SW 1271 (cell line): ENCODE data around the gene ZRSR2.
"Not testable (repeated sequence)": the region's sequence is repeated elsewhere in the genome, so short reads cannot be mapped to it uniquely, and the experiment has no call there.

Experiments
- DNase-seq, 2 experiments: peaks; one replicate each; lab custom pipeline; 2025; lab: John Stamatoyannopoulos, UW

Gene ZRSR2, protein sequence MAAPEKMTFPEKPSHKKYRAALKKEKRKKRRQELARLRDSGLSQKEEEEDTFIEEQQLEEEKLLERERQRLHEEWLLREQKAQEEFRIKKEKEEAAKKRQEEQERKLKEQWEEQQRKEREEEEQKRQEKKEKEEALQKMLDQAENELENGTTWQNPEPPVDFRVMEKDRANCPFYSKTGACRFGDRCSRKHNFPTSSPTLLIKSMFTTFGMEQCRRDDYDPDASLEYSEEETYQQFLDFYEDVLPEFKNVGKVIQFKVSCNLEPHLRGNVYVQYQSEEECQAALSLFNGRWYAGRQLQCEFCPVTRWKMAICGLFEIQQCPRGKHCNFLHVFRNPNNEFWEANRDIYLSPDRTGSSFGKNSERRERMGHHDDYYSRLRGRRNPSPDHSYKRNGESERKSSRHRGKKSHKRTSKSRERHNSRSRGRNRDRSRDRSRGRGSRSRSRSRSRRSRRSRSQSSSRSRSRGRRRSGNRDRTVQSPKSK

GRCh38 chrX:15789979-15790768 is at the start of gene ZRSR2:
TSS of gene ZRSR2 (plus strand) at chrX:15790484. CDS start at chrX:15790496, 12 bp downstream.
- DNase-seq: peak; percentile 11 to 39

GRCh38 chrX:15744181-15744867 is 46.0 kb upstream of the ZRSR2 start:
- DNase-seq: no peak

- DNase-seq: no peak
These were observed 45.1 kb upstream of the ZRSR2 start for GRCh38 chrX:15745179-15745578.

- not testable (repeated sequence) for DNase-seq
These were observed 43.6 kb upstream of the ZRSR2 start for GRCh38 chrX:15746651-15747050.

DNA sequence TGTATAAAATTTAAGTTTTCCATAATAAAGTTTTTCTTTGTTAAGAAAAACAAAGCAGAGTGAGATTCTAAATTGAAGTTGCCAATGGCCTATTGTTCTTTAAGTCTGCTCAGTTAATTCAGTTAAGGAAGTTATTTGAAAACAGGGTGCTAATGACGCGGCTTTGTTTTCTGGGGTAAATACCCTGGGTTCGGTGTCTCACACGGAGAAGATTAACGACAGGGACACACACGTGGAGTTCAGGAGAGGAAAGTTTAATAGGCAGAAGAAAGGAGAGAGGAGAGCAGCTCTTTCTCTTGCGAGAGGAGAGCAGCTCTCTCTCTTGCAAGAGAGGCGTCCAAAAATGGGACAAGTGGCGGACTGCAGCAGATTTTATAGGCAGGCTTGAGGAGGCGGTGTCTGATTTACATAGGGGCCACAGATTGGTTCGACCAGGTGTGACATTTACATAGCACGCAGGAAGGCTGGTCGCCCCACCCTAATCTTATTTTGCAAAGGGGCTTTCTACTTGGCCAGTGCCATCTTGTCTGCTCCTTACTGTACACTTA is 42.6 kb upstream of the ZRSR2 start:
- no peak for DNase-seq

GRCh38 chrX:15748841-15749240 is 41.4 kb upstream of the ZRSR2 start:
- DNase-seq: no peak

DNA sequence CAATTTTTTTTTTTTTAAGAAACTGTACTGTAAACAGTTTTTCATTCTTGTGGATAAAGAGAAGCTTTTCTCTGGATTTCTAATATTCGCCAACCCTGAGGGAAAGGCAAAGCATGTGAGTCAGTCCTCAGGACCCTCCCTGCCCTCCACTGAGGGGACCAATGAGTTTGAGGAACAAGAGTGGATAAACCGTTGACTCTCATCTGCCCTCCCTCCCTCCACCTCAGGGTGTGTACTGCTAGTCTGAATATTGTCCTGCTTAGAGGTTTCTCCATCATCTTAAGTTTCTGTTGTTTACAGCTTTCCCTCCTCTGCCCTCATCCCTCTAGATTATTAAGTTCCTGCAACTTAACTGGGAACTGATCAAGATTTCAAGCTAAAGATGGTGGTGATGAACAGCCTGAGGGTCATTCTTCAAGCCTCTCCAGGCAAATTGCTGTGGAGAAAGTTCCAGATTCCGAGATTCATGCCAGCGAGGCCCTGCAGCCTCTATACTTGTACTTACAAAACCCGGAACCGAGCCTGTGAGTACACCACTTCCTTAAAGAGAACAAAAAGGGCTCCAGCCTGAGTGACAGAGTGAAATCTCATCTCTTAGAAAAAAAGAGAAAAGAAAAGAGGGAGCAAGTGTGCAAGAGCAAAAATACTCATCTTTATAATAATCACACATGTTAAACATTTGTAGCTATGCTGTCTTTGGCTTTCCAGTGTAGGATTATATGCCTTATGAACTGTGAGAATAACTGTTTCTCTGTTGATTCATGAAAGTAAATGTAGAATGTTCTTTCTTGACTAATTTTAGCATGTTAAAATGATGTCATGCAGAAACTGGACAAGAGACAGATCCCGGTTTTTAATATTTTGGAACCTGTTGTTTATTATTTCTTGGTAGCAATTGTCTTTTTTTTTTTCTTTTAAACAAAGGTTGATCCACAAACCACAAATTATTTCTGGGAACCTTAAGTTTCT is 40.4 kb upstream of the ZRSR2 start:
- DNase-seq: no peak

DNA sequence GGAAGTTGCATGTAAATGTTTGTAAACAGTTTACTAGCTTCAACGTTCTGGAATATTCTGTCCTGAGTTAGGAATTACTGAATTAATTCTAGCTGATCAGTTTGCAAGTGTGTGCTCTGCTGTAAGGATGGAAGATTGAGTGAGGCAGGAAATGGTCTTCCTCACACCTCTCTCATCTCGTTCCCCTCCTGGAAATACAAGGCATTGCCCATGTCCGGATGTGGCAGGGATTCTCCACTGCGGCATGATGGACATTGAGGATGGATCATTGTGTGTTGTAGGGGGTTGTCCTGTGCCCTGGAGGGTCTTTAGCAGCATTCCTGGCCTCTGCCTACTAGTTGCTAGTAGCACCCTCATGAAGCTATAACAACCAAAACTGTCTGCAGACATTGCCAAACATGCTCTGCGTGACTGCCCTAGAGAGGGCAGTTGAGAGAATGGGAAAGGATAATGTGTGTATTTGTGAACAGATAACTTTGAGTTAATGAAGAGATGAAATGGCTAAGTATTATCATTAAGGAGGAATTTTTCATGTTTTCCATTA is 39.6 kb upstream of the ZRSR2 start:
- DNase-seq: no peak

DNA sequence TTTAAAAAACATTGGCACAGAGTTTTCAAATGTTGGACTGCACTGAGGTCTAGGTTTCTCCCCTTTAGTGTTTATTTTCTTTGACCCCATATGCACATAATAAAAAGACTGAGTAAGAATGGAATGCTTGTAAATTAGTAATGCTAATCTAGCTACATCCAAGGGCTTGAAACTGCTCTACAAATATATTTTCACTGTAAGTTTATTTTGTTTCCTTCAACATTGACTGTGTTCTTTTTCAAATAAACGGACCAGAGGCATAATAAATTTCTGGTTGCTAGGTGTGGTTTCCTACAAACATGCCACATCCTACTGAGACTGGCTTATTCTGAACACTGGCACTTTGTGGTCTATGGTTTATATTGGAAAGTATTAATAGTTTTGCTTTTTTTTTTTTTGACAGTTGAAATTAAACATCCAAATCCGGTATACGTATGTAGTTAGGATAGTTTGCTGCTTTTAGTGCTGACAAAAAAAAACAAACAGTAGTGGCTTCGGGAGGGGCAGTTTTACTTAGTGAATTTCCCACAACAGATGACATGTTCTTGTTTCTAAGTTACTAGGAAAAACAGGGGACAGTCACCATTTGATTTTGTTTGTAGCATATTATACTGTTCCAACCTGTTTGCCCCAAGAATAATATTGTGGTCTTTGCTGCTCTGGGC is 39.0 kb upstream of the ZRSR2 start:
- DNase-seq: no peak

DNA sequence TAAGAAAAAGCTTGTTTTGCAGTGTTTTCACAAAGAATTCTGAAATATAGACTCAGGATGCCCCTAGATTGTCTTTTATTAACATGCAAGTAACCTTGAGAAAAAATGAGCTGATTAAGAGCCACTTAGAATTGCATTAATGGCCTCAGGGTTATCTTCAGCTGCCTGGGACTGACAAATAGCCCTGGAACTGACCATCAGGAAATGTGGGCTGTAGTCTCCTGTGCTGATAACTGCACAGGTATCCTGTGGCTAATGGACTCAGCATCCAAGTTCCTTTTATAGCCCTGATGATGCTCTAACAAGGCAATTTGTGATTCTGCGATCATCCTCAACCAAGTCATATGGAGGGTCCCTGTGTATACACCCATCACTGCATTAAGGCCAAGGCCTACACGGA is 35.2 kb upstream of the ZRSR2 start:
- no peak for DNase-seq

DNA sequence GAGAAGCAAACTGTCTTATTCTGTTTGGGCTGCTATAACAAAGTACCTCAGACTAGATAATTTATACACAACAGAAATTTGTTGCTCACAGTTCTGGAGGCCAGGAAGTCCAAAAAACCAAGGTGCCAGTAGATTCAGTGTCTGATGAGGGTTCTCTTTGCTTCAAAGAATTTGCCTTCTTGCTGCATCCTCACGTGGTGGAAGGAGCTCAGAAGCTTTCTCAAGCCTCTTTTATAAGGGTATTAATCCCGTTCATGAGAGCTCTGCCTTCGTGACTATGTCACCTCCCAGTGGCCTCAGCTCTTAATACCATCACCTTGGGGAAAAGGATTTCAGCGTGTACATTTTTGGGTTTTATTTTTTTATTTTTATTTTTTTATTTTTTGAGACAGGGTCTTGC is 32.1 kb upstream of the ZRSR2 start:
- DNase-seq: no peak

- not testable (repeated sequence) for DNase-seq
These were observed 30.4 kb upstream of the ZRSR2 start for GRCh38 chrX:15759886-15760285.

- DNase-seq: no peak
These were observed 28.6 kb upstream of the ZRSR2 start for GRCh38 chrX:15761564-15762191.

DNA sequence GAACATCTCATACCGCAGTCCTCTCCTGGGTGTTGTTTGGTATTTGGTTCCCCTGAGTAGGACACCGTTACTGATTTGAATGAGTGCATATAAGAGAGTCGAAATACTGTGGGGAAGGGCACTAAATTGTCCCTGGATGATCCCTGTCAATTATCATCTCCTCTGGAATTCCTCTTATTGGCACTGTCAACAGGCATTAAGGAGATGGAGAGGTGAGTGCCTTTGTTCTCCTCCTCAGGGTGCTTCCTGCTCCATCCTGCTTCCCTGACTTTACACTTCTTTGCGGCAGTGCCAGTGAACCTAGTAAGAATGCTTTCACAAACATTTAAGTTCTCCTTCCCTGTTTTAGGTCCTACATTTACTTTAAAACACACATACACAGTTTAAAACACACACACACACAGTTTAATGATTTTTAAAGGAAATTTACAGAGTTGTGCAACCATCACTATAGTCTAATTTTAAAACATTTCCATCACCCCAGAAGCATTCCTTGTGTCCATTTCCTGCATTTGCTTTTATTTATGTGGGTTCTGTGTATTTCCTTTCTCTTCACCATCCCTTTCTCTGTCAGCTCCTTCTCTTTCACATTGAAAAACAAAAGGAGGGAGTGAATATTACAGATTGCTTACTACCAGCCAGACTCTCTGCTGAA is 20.9 kb upstream of the ZRSR2 start:
- DNase-seq: no peak

DNA sequence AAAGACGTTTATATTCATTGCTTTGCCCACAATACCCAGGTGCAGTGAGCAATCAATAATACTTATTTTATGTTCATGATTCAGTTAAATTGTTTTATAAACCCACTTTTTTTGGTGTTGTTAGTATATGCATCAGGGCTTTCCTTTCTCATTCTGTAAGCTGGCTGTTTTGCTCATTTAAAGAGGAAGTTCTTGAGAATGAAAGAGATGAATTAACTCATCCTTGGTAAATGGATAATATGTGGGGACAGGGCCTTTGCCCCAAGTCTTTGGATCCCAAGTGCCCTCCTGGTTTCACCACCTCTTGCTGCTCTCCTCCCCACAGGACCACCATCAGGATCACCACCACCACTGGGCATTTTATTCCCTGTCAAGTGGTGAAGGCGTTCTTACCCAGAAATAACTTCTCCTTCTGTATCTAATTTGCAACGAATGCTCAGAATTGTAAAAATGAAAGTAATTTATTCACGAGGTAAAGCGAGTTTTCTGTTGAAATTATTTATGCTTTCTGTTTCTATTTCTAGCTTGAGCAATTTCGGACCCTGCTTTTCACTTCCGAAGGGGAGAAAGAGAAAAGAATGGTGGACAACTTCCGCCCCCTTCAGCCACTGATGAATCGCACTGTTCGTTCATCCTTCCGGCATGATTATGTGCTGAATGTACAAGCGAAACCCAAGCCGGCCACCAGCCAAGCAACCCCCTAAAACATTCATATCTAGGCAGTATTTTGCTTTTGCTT is 8.2 kb upstream of the ZRSR2 start:
- DNase-seq: no peak

GRCh38 chrX:15785176-15785750 is 5.0 kb upstream of the ZRSR2 start:
- no peak for DNase-seq

GRCh38 chrX:15786915-15787314 is 3.4 kb upstream of the ZRSR2 start:
- no peak for DNase-seq

DNA sequence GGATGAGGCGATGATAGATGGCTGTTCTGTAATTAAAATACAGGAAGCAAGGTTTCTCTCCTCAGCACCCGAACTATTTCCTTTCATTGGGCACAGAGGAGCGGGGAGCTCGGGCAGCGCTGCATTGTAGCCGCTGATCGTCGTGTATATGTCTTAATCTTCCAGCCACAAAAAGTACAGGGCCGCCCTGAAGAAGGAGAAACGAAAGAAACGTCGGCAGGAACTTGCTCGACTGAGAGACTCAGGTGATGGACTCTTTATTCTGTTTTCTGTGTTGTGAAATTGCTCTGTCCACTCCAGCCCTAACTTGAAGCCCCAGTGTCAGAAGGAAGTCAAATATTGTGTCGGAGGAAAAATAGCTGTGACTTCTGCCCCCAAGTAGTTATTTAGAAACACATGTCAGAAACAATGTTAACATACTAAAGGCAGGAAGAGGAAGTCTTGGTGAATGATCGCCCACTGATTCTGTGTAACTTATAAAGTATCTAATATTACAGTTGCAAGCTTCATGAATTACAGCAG is 546 bp downstream of the ZRSR2 start:
- DNase-seq: no peak
